GM18951 (cell line): ENCODE results near the gene SYK.

Experiments
- POLR2A ChIP-seq: IDR thresholded peaks from 4 replicates; pipeline ENCODE4 v1.6.1; 2011; ENCODE audit warnings: mild to moderate bottlenecking; ENCODE audit not compliant: insufficient read length, insufficient read depth; ENCODE audit errors: extremely low read depth
- in situ Hi-C: fragments of 300-500 bp; cut with MboI; formaldehyde crosslinking; loops from one replicate; pipeline ENCODE4 v1.12.0; 2022; ENCODE audit warnings: low sequenced_read_pairs, mixed read lengths, inconsistent platforms; ENCODE audit not compliant: unreplicated experiment

SYK gene

GRCh38 chr9:90904706-90905478 lies 103.3 kb downstream of the SYK start:
- no peak for TF ChIP-seq POLR2A
- in situ Hi-C loops, result loop anchor here (25.0 kb wide), 1 partner anchor 757 kb away; no protein-coding TSS in a partner anchor

GRCh38 chr9:90905822-90906221 lies 104.2 kb downstream of the SYK start:
- in situ Hi-C loops, result loop anchor here (25.0 kb wide), 1 partner anchor 756 kb away; no protein-coding TSS in a partner anchor
- no peak for TF ChIP-seq POLR2A

- TF ChIP-seq POLR2A, result no peak
- in situ Hi-C loops, result loop anchor here (25.0 kb wide), 1 partner anchor 756 kb away; no protein-coding TSS in a partner anchor
These were observed 104.9 kb downstream of the SYK start for GRCh38 chr9:90906316-90907055.

- no peak for TF ChIP-seq POLR2A
These were observed 105.4 kb downstream of the SYK start for GRCh38 chr9:90907056-90907445.

GRCh38 chr9:90907790-90908189 lies 106.2 kb downstream of the SYK start:
- in situ Hi-C loops, result loop anchor here (25.0 kb wide), 1 partner anchor 755 kb away; no protein-coding TSS in a partner anchor
- no peak for TF ChIP-seq POLR2A

More at GRCh38 chr9:90907056-90907445, 105.4 kb downstream of the SYK start:
- in situ Hi-C loops, result loop anchor here (25.0 kb wide), 1 partner anchor 755 kb away; no protein-coding TSS in a partner anchor

- in situ Hi-C loops, result loop anchor here (25.0 kb wide), 1 partner anchor 753 kb away; no protein-coding TSS in a partner anchor
These were observed 107.6 kb downstream of the SYK start for GRCh38 chr9:90909225-90909624.

GRCh38 chr9:90909747-90910283 lies 108.2 kb downstream of the SYK start:
- in situ Hi-C loops, result loop anchor here (25.0 kb wide), 1 partner anchor 752 kb away; no protein-coding TSS in a partner anchor
- TF ChIP-seq POLR2A, result no peak

More at GRCh38 chr9:90909225-90909624, 107.6 kb downstream of the SYK start:
- TF ChIP-seq POLR2A, result no peak

- TF ChIP-seq POLR2A, result no peak
- in situ Hi-C loops, result loop anchor here (25.0 kb wide), 1 partner anchor 748 kb away; no protein-coding TSS in a partner anchor
These were observed 112.6 kb downstream of the SYK start for GRCh38 chr9:90914196-90914595.

GRCh38 chr9:90914868-90915483 lies 113.4 kb downstream of the SYK start:
- in situ Hi-C loops, result loop anchor here (5.0 to 25.0 kb wide), 2 partner anchors 512 to 747 kb away; no protein-coding TSS in a partner anchor
- no peak for TF ChIP-seq POLR2A

GRCh38 chr9:90915693-90916092 lies 114.1 kb downstream of the SYK start:
- TF ChIP-seq POLR2A, result no peak
- in situ Hi-C loops, result loop anchor here (5.0 to 25.0 kb wide), 2 partner anchors 512 to 747 kb away; no protein-coding TSS in a partner anchor

- in situ Hi-C loops, result loop anchor here (5.0 to 25.0 kb wide), 2 partner anchors 511 to 746 kb away; no protein-coding TSS in a partner anchor
- no peak for TF ChIP-seq POLR2A
These were observed 114.6 kb downstream of the SYK start for GRCh38 chr9:90916147-90916734.

GRCh38 chr9:90919883-90920282 lies 118.3 kb downstream of the SYK start:
- no peak for TF ChIP-seq POLR2A
- in situ Hi-C loops, result loop anchor here (5.0 to 25.0 kb wide), 2 partner anchors 507 to 742 kb away; no protein-coding TSS in a partner anchor
